GM19035 (cell line): ENCODE data around the gene ZSWIM8.
"Not testable (repeated sequence)": the region's sequence is repeated elsewhere in the genome, so short reads cannot be mapped to it uniquely, and the experiment has no call there.

Experiments used
- ATAC-seq: cut with Tn5 transposase; IDR thresholded peaks from one replicate; pipeline ENCODE4 v1.9.1; 2021; ENCODE audit not compliant: unreplicated experiment

The ZSWIM8 gene

DNA sequence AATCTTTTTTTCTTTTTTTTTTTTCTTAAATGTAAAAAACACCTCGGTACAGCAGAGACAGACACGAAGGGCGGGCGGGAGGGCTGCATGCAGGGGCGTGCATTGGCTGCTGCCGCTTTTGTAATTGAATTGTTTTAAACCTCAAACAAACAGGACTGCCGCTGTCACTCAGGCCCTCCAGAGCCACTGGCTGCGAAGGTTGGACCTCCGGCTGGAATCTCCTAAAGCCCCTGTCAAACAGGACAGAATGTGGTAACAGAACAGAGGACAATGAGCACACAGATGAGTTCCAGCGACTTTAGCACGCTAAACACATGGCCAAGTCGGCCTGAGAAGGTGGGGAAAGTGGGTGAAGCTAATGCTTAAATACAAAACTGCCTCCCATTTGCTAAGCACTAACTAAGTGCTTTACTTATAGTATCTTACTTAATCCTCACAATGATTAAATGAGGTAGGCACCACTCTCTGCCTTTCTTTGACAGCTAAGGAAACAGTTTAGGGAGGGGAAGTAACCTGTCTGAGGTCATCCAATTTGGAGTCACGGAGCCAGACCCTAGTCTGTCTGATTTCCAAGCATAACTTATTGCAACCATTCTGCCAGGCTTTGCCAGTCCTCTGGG is 29.0 kb downstream of the ZSWIM8 start:
- ATAC-seq = no peak

DNA sequence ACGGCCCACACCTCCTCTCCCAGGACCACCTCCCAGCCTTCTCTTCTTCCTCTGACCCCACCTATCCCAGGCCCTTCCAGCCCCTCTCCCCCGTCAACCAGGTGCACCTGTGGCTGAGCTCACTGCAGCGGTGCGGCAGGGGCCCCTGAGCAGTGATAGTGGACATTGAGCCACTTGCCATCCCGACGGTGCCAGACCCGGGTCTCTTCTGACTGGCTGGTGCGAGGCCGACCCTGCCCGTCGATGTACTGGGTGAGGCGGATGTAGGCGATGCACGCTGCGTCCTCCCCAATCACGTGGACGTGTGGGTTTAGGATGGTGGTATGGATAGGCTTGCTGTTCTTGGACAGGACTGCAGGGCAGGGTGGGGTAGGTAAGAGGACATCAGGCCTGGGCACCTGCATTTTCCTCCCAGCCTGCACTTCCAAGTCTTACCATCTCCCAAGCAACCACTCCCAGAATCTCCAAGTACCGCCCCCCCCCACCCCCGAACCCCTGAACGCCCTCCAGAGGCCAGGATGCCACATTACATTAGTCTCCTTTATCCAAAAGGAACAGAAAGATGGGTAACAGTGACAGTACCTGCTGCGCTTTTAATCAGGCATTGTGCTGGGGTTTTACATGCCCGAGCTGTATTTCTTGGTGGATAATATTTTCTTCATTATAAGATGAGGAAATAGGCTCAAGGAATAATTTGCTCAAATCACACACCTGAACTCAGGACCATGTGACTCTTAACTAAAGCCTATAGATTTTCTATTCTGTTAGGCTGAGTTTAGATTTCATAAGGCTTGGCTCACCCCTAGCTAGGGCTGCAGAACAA is 29.7 kb downstream of the ZSWIM8 start:
- ATAC-seq = no peak

DNA sequence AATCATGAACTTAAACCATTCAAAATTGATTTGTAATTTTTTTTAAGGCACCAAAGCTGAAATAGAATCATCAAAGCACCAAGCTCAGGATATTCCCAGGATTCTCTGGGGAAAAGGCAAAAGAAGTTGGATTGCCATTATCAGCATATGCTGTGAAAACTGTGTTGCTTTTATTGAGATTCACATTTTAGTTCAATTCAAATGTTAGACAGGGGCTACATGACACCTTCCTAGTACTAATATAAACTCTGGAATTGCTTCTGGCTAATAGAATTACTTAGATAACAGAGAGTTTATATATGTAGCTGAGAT is 30.3 kb downstream of the ZSWIM8 start:
- ATAC-seq = no peak

DNA sequence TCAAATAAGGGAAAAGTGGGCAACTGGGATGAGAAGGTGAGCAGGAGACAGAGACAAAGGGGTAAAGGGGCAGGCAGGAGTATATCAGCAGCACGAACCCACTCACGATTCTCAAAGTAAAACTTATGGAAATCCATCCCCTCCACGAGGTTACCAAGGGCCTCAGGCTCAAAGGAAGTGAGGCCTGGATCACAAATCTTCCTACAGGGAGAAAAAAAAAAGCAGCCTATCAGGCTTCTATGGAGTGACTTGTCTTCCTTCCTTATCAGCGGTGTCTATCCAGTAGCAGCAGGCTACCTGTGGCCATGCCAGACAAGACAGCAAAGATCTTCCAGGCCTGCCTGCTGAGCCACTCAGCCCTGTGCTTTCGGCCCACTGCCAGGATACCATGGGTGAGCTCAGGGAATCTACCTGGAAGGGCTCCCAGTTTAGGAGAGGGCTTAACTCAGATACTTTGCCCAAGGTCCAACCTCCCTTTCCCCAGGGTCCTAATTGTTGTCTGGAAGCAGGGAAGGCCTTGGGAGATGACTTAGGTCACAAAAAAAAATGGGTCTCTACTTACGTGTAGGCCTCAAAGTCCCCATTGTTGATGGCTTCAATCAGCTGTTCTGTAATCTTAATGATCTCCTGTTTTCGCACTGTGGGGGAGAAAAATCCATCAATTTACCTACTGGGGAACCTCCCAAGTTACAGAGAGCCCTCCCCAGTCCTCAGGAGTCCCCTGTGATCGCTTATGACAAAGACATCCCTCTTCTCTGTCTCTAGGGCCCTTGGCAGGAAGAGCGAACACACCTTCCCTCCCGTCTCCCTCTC is 31.7 kb downstream of the ZSWIM8 start:
- ATAC-seq = no peak

DNA sequence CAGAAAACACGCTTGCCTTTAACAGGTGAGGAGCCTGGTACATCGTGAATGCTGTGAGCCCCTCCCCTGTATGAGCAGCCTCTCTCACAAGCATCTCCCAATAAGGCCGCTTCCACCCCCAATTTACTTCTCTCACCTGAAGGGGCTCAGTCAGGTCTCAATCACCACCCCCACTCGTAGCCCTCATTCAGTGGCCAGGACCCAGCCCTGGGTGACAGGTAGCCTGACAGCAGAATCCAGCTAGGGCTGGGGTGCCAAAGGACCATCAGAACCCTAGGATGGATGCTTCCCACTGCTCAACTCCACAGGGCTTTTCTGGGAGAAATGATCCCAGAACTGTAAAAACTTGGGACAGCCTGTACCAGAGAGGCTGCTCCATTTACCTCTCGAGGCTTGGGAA is 32.4 kb downstream of the ZSWIM8 start:
- no peak for ATAC-seq

DNA sequence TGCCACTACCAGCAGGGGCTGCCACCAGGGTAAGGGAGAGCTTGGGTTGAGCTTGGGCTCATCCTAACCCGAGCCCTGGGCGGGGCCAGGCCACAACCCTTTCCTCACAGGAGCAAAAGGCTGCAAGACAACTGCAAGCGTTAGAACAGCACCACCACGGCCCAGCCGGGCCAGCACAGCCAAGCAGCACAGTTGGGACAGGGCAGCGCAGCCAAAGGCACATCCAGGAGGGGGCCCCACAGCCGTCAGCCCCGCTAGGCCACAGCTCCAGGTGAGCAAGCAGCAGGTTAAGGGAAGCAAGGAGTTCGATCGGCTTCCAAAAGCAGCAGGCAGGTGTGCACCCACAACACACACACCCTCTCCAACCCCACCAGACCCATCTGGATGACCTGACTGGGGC is 33.0 kb downstream of the ZSWIM8 start:
- ATAC-seq = no peak

DNA sequence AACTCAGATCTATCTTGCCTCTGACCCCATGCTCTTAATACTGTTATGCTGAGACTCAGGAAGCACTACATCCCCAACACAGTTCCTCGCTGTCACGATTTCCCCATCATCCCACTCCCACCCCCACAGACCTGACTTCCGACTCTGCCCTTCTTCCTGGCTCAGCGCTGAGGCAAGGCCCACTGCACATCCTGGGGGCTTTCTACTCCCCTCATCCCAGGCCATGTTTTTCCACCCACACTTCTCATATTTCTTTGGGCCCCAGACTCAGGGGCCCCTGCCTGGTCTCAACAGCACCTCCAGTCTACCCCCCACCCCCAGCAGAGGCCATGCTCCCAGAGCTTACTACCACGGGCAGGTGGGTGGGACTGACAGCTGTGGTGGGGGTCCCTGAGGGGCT is 33.7 kb downstream of the ZSWIM8 start:
- no peak for ATAC-seq

DNA sequence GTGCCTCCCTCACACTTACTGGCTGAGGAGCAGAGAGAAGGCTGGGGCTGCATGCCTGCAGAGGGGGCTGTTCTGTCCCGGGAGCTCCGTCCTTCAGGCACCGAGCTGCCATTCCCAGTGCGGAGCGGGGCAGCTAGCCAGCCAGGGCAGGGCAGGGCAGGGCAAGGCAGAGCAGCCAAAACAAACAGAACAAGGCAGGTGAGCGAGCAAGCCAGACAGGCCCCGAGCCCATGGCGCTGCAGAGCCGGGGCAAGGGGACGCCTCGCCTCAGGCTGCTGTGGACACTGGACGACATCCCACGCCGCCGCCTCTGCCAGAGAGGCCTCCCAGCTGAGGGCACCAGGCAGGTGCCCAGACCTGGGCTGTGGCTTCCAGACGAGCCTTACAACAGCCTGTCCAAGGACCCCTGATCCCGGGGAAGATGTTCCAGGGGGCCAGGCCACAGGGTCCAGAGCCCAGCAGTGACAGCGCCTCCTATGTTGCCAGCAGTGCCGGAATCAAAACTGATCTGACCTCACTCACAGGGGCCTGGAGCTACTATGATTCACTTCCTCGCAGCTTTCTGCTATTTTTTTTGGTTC is 34.2 kb downstream of the ZSWIM8 start:
- ATAC-seq = no peak

DNA sequence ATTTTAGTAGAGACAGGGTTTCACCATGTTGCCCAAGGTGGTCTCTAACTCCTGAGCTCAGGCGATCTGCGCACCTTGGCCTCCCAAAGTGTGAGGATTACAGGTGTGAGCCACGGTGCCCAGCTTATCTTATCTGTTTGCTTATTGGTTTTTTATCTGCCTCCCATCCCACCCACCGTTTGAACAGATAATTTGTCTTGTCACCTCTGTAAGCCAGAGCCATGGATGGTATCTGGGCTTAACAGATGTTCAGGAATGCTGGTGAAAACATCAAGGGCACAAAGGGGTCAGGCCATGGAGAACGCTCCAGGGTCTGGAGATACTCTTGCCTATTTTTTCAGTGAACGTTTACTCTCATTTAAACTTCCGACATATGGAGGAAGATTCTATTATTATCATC is 38.0 kb downstream of the ZSWIM8 start:
- no peak for ATAC-seq

DNA sequence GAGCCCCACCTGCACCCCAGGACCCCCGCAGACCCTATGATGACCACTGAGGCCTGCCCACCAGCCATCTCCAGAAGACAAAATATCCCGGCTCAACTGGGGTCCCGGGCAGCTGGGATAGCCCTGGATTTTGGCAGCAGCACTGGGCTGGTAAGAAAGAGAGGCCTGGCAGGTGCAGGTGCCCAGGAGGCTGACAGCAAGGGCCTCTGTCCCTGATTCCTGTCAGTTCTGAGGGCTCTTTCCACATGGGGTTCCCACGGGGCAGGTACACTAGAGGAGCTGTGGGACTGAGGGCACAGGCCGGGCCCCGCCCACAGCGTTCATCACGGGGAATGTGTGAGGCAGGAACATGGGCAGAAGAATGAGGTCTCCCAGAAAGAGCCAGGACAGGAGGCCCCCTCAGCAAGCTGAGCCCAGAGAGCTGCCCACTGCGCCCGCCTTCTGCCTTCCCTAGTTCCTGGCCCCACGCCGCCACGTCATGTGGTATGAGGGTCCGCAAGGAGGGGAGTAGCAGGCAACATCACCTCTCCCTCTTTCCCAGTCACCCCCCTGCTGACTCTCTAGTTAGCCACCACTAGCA is 38.8 kb downstream of the ZSWIM8 start:
- no peak for ATAC-seq

DNA sequence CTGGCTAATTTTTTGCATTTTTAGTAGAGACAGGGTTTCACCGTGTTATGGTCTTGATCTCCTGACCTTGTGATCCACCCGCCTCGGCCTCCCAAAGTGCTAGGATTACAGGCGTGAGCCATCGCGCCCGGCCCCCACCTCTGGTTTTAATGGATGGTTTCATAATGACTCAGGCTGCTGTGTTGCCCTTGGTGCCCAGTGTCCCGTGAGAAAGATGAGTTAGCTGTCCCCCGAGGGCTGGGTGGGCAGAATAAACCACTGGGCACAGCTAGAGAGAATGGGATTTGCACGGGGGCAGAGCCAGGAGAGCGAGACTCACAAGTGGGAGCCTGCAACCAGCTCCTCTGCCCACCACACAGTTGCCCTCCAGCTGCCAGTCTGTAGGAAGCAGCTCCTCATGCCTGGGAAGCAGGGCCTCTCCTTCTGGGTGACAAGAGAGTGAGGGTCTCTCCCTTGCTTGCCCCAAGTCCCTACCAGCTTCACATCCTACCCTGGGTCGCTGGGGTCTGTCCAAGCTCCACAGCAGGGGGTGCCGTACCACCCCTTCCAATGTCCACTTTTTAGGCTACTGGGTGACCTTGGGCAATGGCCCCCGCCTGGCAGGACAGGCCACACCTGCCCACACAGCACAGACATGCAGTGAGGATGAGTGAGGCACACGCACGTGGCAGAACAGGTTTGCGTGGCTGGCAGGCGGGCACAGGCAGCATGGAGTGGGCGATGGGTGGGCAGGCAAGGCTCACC is 42.1 kb downstream of the ZSWIM8 start:
- no peak for ATAC-seq

DNA sequence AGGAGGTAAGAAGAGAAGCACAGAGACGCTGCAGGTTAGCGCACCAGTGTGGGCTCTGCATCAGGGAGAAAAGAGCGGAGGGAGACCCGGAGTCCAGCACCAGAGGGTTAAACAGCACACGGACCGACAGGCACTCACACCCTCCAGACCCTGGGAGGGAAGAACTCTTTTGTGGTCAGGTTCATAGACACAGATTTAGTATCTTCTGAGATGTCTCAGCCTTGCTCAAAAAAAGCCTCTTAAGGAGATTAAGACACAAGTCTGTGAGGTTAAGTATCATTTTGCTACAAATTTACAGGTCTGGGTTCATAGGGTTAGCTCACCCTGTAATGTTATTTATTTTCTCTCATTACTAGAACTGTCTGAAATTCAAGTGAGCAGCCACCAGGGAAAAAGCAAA is 42.8 kb downstream of the ZSWIM8 start:
- no peak for ATAC-seq

DNA sequence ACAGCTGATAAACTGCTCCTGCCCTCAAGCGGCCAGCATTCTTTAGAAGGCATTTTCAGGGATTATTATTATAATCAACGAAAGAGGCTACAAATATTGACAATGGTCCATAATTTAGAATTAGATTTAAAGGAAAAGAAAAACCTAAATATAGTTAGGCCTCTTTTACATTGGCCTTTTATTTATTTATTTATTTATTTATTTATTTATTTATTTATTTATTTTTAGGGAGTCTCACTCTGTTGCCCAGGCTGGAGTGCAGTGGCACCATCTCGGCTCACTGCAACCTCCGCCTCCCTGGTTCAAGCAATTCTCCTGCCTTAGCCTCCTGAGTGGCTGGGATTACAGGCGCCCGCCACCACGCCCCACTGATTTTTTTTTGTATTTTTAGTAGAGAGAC is 43.7 kb downstream of the ZSWIM8 start:
- not testable (repeated sequence) for ATAC-seq

DNA sequence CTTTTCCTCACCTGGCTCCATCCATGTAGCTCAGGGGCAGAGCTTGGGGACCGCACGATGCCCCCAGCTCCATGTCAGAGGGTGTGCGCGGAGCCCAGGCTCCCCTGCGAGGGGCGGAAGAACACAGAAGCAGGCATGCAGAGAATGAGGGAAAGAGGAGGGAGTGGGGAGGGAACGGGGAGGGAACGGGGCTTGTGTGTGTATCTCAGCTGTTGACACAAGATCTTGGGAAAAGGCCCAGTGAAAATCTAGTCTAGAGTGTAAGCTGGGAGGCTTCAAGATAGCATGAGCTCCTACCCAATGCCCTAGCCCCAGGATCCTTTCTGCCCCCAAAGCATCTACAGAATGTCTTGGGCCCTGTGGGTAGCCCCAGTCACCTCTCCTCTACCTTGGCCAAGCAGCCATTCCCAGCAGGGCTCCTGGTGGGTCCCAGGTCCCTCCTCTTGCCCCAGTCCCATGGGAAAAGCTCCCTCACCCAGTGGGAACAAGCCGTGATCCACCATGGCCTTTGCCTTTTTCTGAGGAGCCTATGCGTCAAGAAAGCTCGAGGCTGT is 51.1 kb downstream of the ZSWIM8 start:
- no peak for ATAC-seq

DNA sequence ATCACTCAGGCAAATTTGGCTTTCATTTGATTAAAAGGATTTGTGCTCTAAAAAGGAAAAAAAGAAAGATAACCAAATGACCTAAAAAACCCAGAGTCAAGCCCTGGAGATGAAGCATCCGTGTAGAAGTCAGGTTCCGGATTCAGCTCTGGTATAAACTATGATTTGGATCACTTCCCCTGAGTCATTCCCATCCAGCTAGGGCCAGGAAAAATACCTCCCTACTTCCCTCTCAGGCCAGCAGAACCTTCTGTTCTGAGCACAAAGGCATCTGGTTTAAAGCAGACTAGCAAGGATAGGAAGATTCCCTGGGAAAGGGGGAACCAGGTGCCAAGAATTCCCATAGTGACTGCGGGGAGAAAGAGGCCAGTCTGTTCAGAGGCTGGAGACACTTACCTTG is 51.7 kb downstream of the ZSWIM8 start:
- ATAC-seq = no peak

DNA sequence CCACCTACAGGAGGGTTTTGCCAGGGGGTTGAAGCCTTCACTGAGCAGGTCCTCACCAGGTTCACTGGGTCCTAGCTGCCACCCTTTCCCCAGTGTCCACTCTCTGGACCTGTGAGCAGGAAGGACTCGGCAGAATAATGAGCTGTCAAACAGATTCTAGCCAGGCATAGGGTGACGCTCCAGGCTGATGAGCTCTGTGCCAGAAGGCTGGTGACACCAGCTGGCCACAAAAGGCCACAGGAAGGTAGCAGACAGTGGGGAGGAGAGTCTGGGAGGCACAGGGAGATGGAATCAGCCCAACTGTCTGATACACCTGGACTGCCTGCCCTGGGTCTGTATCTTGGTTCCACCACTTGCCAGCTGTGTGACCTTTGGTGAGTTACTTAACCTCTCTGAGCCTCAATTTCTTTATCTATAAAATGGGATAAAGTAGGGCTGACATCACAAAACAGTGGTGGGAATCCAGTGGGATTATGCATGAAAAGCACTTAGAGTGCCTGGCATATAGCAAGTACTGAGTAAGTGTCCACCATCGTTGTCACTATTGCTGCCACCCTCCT is 52.7 kb downstream of the ZSWIM8 start:
- ATAC-seq = no peak

DNA sequence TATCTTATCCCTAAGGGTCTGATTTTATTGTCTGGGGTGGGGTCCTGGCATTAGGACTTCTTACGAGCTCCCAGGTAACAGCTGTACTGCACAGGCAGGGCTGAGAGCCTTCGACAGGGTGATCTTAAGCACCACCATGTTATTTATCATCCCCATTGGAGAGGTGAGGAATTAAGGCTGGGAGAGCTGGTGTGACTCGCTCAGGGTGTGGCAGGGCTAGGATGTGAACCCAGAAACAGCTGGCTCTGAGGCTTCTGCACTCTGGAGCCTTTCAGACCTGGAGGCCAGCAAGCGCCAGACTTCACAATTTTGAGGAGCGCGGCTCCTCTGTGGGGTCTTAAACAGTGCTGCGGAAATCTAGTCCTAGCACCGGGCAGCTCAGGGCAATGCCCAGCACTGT is 53.4 kb downstream of the ZSWIM8 start:
- ATAC-seq = no peak

DNA sequence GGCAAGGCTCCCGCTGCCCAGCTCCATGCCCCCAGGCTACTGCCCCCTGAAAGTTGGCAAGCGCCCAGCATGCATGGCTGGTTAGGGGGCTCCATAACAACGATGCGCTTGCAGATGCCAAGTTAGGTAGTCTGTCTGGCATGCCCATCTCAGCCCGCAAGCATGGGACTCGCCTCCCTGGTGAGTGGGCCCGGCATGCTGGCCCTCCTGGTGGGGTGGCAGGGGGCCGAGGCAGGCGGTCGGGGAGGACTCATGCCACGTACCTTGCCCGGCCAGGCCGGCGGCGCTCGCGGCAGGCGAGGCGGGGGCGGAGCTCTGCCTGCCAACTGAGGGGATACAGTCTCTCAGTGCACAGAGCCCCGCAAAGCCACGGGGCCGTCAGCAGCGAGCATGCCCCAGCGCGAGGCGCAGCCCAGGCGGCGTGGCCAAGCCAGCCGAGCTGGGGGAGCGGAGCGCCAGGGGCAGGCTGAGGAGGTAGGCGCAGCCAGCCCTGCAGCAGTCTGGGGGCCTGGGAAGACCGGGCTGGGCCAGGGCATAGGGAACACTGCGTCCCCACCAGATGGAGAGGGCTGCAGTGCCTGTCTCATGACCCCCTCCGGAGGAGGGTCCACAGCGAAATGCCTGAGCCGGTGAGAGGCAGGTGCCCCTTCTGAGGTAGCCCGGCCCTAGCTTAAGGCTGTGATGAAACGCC is 54.0 kb downstream of the ZSWIM8 start:
- no peak for ATAC-seq

DNA sequence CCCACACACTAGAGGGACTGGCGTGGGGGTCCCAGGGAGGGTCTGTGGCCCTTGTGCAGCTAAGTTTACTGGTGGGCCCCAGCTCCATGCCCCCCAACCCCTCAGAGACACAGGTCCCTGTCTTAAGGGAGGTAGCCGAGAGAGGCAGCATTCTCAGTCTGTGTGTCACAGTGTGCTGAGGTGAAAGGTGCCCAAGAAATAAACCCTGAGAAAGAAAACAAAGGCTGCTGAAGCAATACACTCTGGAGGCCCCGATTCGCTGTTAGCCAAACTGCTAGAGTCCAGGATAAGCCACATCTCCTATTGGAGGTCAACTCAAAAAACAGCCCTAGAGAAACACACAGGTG is 54.6 kb downstream of the ZSWIM8 start:
- ATAC-seq = no peak
